HepG2 (cell line): ENCODE results near the gene CRKL. TPM values are rescaled to one million over a fixed set of nuclear protein-coding genes. Genes with fewer than 3 reads are reported as not detected.

ENCODE experiments used
- ATAC-seq: fragments of 200-7000 bp; cut with Tn5 transposase; 3 replicates; pipeline ENCODE4 v1.9.1; 2020; ENCODE audit warnings: mild to moderate bottlenecking, moderate library complexity
- BruUV-seq: library from RNA; stranded (reverse); fragments of 400-500 nt; replicated peaks from 2 replicates; lab custom pipeline; 2021; lab: Mats Ljungman, UMichigan
- CTCF ChIA-PET: fragments of 300-600 bp; formaldehyde crosslinking; extraction: SDS; loops from one replicate; lab custom pipeline; 2021; ENCODE audit warnings: low total read pairs, inconsistent platforms, low intra/inter-chr PET ratio; lab: Yijun Ruan, JAX
- POLR2A ChIA-PET: fragments of 350-600 bp; sonication (Branson Sonifier 250); formaldehyde crosslinking; loops from one replicate; lab custom pipeline; 2020; ENCODE audit warnings: antibody characterized with exemption, inconsistent platforms; lab: Yijun Ruan, JAX
- DNase-seq: peaks from one replicate; pipeline ENCODE4 v3.0.0-alpha.2; 2015; ENCODE audit warnings: low spot score
- FAIRE-seq: peaks from 3 replicates; lab custom pipeline; 2011; peaks lifted over from hg19 to GRCh38; lab: Jason Lieb, UNC
- H2AFZ ChIP-seq: one replicate; pipeline ENCODE4 v1.6.1; 2011; ENCODE audit warnings: low read length, inconsistent platforms
- H3K27ac ChIP-seq: fragments of 300-600 bp; 3 replicates; pipeline ENCODE4 v1.8.0; 2011; ENCODE audit warnings: mixed run types, mild to moderate bottlenecking, mixed read lengths, low read length, inconsistent platforms; ENCODE audit not compliant: insufficient read depth; ENCODE audit errors: extremely low read length
- H3K27me3 ChIP-seq, 2 experiments: fragments of 200-600 bp in 1 of 2; 2 replicates in 1 of 2; 3 replicates in 1 of 2; pipeline versions ENCODE4 v1.6.0 to v1.8.0; 2011; ENCODE audit warnings: low read length in 2 of 2, mild to moderate bottlenecking in 2 of 2, moderate library complexity in 2 of 2, inconsistent platforms in 1 of 2; ENCODE audit not compliant: insufficient read depth in 2 of 2, control insufficient read depth in 1 of 2
- H3K36me3 ChIP-seq, 2 experiments: fragments of 200-600 bp in 1 of 2; replicated peaks in 1 of 2; 2 replicates in 1 of 2; 3 replicates in 1 of 2; pipeline versions ENCODE4 v1.5.1 to v1.8.0; 2011; ENCODE audit warnings: low read length in 2 of 2, inconsistent platforms in 1 of 2; ENCODE audit not compliant: insufficient read depth in 2 of 2, control insufficient read depth in 1 of 2
- H3K4me1 ChIP-seq: 2 replicates; pipeline ENCODE4 v1.5.1; 2012; ENCODE audit warnings: low read length, inconsistent platforms; ENCODE audit not compliant: insufficient read depth
- H3K4me2 ChIP-seq: 2 replicates; pipeline ENCODE4 v1.6.0; 2011; ENCODE audit warnings: low read depth, low read length, inconsistent platforms
- H3K4me3 ChIP-seq, 3 experiments: fragments of 200-600 bp in 1 of 3; sonication (generic), shearing (Covaris generic) in 1 of 3; replicated peaks in 1 of 3; 2 replicates each; pipeline ENCODE4 v1.5.1; 2011 to 2016; ENCODE audit warnings: low read length in 3 of 3, inconsistent platforms in 2 of 3, low read depth in 2 of 3, mild to moderate bottlenecking in 2 of 3, control low read depth in 1 of 3, mixed read lengths in 1 of 3; ENCODE audit not compliant: insufficient read depth in 1 of 3
- H3K79me2 ChIP-seq: one replicate; pipeline ENCODE4 v1.6.1; 2011; ENCODE audit warnings: low read length, inconsistent platforms; ENCODE audit not compliant: insufficient read depth
- H3K9ac ChIP-seq: 2 replicates; pipeline ENCODE4 v1.6.0; 2011; ENCODE audit warnings: mild to moderate bottlenecking, low read depth, low read length, inconsistent platforms; ENCODE audit not compliant: insufficient read depth
- H3K9me3 ChIP-seq: 2 replicates; pipeline ENCODE4 v1.5.1; 2012; ENCODE audit warnings: mild to moderate bottlenecking, low read length
- H4K20me1 ChIP-seq: 2 replicates; pipeline ENCODE4 v1.6.0; 2011; ENCODE audit warnings: inconsistent platforms, mild to moderate bottlenecking, low read length, moderate library complexity; ENCODE audit not compliant: insufficient read depth
- ETV5 ChIP-seq: IDR thresholded peaks from 2 replicates; pipeline ENCODE4 v1.6.1; 2018; ENCODE audit warnings: missing biosample characterization, missing genetic modification reagents, inconsistent platforms, borderline replicate concordance
- HDAC1 ChIP-seq: sonication (generic); formaldehyde crosslinking; IDR thresholded peaks from 2 replicates; pipeline ENCODE4 v1.5.1; 2020; ENCODE audit warnings: mild to moderate bottlenecking, missing genetic modification reagents
- MTA1 ChIP-seq: sonication (generic); formaldehyde crosslinking; IDR thresholded peaks from 2 replicates; pipeline ENCODE4 v1.4.0; 2020; ENCODE audit warnings: missing genetic modification reagents, mild to moderate bottlenecking, borderline replicate concordance
- WGBS: methylation state at CpG from one replicate; pipeline ENCODE4 v1.1.6; 2017; ENCODE audit warnings: low lambda C conversion rate; 5-methylcytosine and 5-hydroxymethylcytosine counted together
- in situ Hi-C: cut with HindIII; loops from 2 replicates; pipeline ENCODE4 v1.10.0; 2017; ENCODE audit warnings: low pct_unique_long_range_greater_than_20kb; ENCODE audit not compliant: extremely low pct_ligation_motif_present
- intact Hi-C: fragments of 100-400 bp; cut with micrococcal nuclease; formaldehyde crosslinking; loops from one replicate; pipeline ENCODE4 v1.10.0; 2022; ENCODE audit not compliant: unreplicated experiment
- polyA plus RNA-seq, 8 experiments: library from polyadenylated mRNA; depleted of rRNA in 3 of 8; stranded (reverse) in 7 of 8; unstranded in 1 of 8; fragments of >200 nt; fragmentation: Illumina TruSeq in 4 of 8; extraction: Trizol in 4 of 8; gene quantifications; 2 replicates each; pipeline versions ENCODE4 v1.2.1 to v1.2.3, GENCODE V29; 2011 to 2016; ENCODE audit warnings: low read depth in 4 of 8, missing spikeins in 1 of 8, mixed read lengths in 1 of 8; ENCODE audit not compliant: insufficient read depth in 1 of 8
- total RNA-seq, 5 experiments: library from RNA; depleted of rRNA; stranded (reverse); fragments of >200 nt; fragmentation: Illumina TruSeq; extraction: Trizol; gene quantifications; 2 replicates each; pipeline ENCODE4 v1.2.3, GENCODE V29; 2016; ENCODE audit warnings: low read depth in 1 of 5

Gene CRKL
- total and polyA plus RNA-seq, 2 of the 13 experiments (the other 11 are each of a cell fraction or from before 2014, with no cell fraction given): 37.4 to 60.6 TPM

DNA sequence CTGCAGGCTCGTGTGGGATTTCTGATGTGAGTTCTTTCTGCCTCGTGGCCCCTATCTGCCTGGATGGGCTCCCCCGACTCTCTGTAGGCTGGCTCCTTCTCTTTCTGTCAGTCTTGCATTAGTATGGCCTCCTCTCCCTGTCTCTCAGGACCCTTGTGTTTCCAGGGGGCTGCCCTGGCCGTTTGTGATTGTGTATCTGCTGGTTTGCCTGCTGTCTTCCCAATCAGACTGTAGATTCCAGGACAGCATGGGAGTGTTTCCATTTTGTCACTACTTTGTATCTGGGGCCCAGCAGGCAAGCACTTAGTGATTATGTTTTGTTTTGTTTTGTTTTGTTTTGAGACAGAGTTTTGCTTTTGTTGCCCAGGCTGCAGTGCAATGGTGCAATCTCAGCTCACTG is 32.8 kb upstream of the CRKL start:
- DNase-seq: no peak
- Histone ChIP-seq H3K4me2 (no peak overlapping the region), H2AFZ (no peak overlapping the region), H3K36me3 (peaks cover 12 to 54% of the 10 kb centered on the region in 2 experiments), H3K9ac (no peak overlapping the region), H3K27me3 (no peaks in the 10 kb centered on the region), H4K20me1 (no peaks in the 10 kb centered on the region), H3K4me3 (no peak overlapping the region), H3K4me1 (peaks cover 30% of the 10 kb centered on the region), H3K79me2 (no peaks in the 10 kb centered on the region), H3K9me3 (no peaks in the 10 kb centered on the region), H3K27ac (no peak overlapping the region)
- ChIA-PET POLR2A (no interaction called here), CTCF (interaction anchor here (2.3 kb wide), 1 partner anchor 81 kb away, joined by 12 read pairs; no protein-coding TSS in a partner anchor)
- ATAC-seq: no peak
- in situ Hi-C loops (no loop called here), intact Hi-C loops (loop anchor here (2.0 kb wide), 2 partner anchors 32 to 64 kb away; partner anchors contain the start of gene CRKL)
- no peak for TF ChIP-seq MTA1 (CRISPR knock-in tag)
- 77% methylated on average over 4 of the region's 4 CpGs for WGBS
- no TSS peak for BruUV-seq
- no peak for FAIRE-seq

DNA sequence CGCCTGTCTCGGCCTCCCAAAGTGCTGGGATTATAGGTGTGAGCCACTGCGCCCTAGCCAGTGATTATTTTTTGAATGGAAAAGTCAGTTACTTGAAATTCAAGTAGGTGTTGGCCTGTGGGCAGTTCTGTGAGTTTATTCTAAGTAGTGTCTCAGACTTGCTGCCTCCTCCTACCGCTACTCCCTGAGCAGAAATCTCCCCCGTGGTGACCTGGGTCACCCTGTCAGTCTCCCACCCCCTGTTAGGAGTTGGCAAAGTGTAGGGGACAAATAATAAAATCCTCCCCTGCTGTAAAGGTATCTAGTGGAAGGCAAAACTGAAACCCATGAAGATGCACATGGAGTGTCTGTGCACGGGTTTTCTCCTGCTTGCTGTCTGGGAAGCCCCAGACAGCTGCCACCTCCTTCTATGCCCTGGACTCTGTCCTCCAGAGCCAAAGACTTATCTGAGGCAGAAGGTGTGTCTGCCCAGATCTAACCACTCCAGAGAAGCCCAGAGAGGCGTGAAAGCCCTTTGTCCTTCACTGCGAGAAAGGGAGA is 32.1 kb upstream of the CRKL start:
- H3K4me2 ChIP-seq: peak overlapping the region; percentile 90; the same call in 1 of the 2 replicates
- H3K4me1 ChIP-seq: peaks cover 26% of the 10 kb centered on the region
- no peak overlapping the region for H3K4me3 ChIP-seq
- peak overlapping the region; percentile 72 for H3K27ac ChIP-seq
- CTCF ChIA-PET: interaction anchor here (0.8 to 2.3 kb wide), 2 partner anchors 77 to 81 kb away, joined by 3 to 12 read pairs; no protein-coding TSS in a partner anchor
- no peaks in the 10 kb centered on the region for H3K79me2 ChIP-seq
- 66% methylated on average over 7 of the region's 8 CpGs for WGBS
- ATAC-seq (peak; percentile 35; the same call in 2 of the 3 replicates), FAIRE-seq (no peak), DNase-seq (no peak)
- intact Hi-C loops (loop anchor here (1.0 to 5.0 kb wide), 4 partner anchors 32 to 81 kb away; partner anchors contain the start of gene CRKL), in situ Hi-C loops (no loop called here)
- no TSS peak for BruUV-seq
- H2AFZ ChIP-seq: no peak overlapping the region
- TF ChIP-seq HDAC1 (peak; percentile 5; the same call in 1 of the 2 replicates), ETV5 (CRISPR knock-in tag) (no peak)
- no peaks in the 10 kb centered on the region for H3K9me3 ChIP-seq
- peaks cover 12 to 55% of the 10 kb centered on the region in 2 experiments for H3K36me3 ChIP-seq
- no peaks in the 10 kb centered on the region for H3K27me3 ChIP-seq
- POLR2A ChIA-PET: interaction anchor here (0.8 to 1.8 kb wide), 13 partner anchors 8 to 117 kb away, joined by 3 to 22 read pairs (median 4); partner anchors contain the start of genes LZTR1 and THAP7
- H3K9ac ChIP-seq: no peak overlapping the region; the same call in 1 of the 2 replicates
- H4K20me1 ChIP-seq: no peaks in the 10 kb centered on the region
